GM12891 (cell line): ENCODE measurements around the gene HELZ2.

Source experiments
- PAX5 ChIP-seq: IDR thresholded peaks from 2 replicates; pipeline ENCODE4 v1.6.1; 2011; ENCODE audit warnings: low read length, moderate library complexity, mild to moderate bottlenecking; ENCODE audit not compliant: insufficient read depth, severe bottlenecking
- POLR2A ChIP-seq: IDR thresholded peaks from 2 replicates; pipeline ENCODE4 v1.6.1; 2011; ENCODE audit warnings: low read depth, low read length, control low read depth
- POLR2AphosphoS5 ChIP-seq: IDR thresholded peaks from 2 replicates; pipeline ENCODE4 v1.6.1; 2011; ENCODE audit warnings: low read depth, low read length, control low read depth
- POU2F2 ChIP-seq: IDR thresholded peaks from 2 replicates; pipeline ENCODE4 v1.6.1; 2011; ENCODE audit warnings: low read depth, mild to moderate bottlenecking, control low read depth, low read length, moderate library complexity
- SPI1 ChIP-seq: IDR thresholded peaks from 2 replicates; pipeline ENCODE4 v1.6.1; 2011; ENCODE audit warnings: low read depth, low read length, control low read depth
- TAF1 ChIP-seq: IDR thresholded peaks from 2 replicates; pipeline ENCODE4 v1.6.1; 2011; ENCODE audit warnings: low read depth, low read length, control low read depth

DNA sequence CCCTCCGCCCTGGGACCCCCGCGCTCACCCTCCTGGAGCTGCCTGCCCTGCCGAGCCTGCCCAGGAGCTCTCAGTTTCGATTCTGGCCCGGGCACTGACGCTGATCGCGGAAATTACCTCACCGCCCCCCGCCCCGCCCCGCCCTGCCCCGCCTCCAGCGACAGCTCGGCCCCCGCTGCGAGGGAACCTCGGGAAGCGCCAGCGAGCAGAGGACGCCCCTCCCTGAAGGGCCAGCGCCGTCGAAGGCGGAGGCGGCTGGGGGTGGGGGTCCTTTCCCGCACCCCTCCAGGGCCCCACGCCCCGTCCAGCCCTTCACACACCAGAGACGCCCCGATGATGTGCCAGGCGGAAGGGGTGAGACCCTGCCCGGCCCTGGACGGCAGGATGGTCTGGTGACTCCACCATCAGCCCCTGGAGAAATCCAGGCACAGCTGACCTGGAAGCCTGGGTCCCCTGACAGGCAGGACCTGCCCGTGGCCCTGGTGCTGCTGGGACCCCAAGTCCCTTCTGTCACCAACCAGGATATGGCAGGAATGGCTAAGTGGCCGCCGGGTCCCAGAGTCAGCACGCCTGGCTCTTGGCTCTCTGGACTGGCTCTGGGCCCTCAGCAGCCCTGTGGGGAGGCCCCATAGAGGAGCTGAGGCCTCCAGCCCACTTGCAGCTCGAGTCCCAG is at the start of gene HELZ2:
- no peak for TF ChIP-seq POLR2A
- no peak for TF ChIP-seq POLR2AphosphoS5
- no peak for TF ChIP-seq TAF1
- no peak for TF ChIP-seq SPI1
- TF ChIP-seq POU2F2: no peak
- no peak for TF ChIP-seq PAX5
